HG03066 (cell line): ENCODE data around the gene ERCC1.
"Not testable (repeated sequence)": the region's sequence is repeated elsewhere in the genome, so short reads cannot be mapped to it uniquely, and the experiment has no call there.

Source experiments
- ATAC-seq: cut with Tn5 transposase; IDR thresholded peaks from one replicate; pipeline ENCODE4 v1.9.1; 2021; ENCODE audit warnings: low read depth; ENCODE audit not compliant: unreplicated experiment

Gene ERCC1

GRCh38 chr19:45432543-45432942 lies 8.8 kb upstream of the ERCC1 start:
- ATAC-seq, result not testable (repeated sequence)

DNA sequence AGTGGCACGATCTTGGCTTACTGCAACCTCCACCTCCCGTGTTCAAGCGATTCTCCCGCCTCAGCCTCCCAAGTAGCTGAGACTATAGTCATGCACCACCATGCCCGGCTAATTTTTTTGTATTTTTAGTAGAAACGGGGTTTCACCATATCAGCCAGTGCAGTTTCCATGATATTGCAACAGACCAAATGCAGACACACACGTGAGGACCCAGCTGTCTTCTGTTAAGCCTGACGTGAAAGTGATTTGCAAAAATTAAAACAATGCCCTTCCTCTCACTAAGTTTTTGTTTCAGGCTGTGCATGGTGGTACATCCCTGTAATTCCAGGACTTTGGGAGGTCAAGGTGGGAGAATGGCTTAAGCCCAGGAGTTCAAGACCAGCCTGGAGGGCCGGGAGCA lies 7.3 kb upstream of the ERCC1 start:
- ATAC-seq, result not testable (repeated sequence)

- not testable (repeated sequence) for ATAC-seq
Measured at GRCh38 chr19:45429896-45430295, 6.2 kb upstream of the ERCC1 start.

DNA sequence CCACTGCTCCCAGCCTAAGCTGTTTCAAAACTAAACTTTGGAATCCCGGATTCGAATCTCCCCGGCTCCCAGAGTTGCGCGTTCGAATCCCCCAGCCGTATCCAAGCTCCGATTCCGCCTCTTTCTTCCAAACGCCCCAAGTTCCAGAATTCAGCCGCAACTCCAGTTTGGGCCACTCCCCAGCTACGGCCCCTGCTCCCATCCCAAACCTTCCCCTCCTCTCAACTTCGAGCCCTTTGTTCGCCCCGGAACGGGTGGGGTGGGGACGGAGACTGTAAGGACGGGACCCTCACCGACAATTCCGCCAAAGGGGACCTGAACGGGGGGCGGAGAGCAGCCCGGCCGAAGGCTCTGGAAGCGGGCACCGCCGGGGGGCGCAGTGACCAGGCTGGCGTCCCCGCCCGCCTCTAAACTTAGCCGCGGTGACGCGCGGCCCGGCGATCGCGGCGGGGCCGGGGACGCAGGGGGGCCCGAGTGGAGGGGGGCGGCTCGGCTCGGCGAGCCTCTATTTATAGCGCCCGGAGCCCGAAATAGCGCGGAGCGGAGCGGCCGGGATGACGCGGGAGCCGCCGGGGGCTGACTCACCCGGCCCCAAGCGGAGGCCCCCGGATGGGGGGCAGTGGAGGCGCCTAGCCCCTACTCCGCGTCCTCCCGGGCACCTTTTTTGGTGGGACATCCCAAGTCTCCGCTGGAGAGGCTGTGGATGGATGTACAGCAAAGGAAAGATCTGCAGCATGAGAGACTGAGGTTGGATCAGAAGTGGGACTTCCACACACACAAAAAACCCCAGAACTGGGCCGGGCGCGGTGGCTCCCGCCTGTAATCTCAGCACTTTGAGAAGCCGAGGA lies 4.9 kb upstream of the ERCC1 start:
- no peak for ATAC-seq

- ATAC-seq, result no peak
Measured at GRCh38 chr19:45424191-45425058, 708 bp upstream of the ERCC1 start.

GRCh38 chr19:45423033-45423588 lies 606 bp downstream of the ERCC1 start:
- no peak for ATAC-seq

DNA sequence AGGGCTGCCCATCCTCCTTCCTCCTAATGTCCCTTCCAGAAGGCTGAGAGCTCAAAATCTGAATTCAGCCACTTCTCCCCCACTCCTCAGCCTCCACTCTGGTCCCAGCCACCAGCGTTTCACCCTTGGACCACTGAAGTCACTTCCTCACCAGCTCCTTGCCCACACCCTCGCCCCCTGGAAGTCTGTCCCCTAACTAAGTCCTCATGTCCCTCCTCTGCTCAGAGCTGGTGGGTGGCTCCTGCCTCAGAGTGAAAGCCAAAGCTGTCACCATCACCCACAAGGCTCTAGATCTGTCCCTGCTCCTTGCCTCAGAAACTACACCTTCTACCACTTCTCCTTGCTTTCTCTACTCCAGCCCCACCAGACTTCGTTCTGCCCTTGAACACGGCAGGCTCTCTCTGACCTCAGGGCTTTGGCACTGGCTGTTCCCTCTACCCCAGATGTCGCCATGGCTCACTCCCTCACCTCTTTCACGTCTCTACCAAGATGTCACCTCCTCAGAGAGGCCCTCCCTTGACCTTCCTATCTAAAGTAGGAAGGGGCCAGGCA lies 1.7 kb downstream of the ERCC1 start:
- no peak for ATAC-seq

DNA sequence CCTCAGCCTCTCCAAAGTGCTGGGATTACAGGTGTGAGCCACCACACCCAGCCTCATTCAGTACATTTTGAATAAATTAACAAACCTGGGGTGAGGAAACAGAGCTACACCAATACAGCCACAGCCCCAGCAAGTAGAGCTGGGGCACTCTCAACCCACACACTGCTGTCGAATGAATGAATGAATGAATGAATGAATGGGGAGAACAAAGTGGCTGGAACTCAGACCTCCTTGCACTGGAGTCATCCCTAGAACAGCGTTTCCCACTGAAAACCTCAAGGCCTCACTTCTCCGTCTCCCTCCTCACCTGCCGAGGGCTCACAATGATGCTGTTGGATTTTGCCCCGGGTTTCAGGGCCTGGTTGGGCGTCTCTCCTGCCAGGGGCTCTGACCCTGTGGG lies 2.8 kb downstream of the ERCC1 start:
- ATAC-seq, result no peak

DNA sequence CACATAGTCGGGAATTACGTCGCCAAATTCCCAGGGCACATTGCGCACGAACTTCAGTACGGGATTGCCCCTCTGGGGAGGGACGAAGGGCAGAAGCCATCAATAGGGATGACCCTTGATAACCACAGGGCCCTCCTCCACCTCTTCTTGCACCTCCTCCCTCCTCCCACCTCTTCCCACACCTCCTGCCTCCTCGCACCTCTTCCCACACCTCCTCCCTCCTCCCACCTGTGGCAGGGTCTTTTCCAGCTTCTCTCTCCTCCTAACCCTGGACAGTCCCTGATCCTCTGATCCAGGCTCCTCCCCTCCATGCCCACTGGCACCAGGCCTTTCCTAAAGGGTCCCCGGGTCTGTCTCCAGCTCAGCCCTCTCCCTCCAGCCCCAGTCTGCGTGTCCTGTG lies 3.4 kb downstream of the ERCC1 start:
- no peak for ATAC-seq

GRCh38 chr19:45419895-45420294 lies 3.8 kb downstream of the ERCC1 start:
- no peak for ATAC-seq

DNA sequence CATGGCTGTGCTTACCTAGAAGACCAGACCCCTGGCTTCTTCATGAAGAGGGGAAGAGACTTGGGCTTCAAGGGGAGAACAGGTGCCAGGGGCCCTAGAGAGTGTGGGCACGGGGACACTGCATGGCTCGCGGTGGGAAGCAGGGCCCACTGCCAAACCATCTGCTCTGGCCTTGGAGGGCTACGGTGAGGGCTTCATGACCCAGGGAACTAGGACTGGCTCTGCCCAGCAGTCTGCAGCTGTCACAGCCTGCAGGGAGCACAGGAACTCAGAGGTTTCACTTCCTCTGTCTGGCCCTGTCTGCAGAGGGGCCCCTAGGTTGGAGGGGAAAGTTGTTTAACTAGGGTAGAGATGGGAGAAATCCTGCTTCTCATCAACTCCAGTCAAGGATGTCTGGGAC lies 4.3 kb downstream of the ERCC1 start:
- ATAC-seq, result no peak

- no peak for ATAC-seq
Measured at GRCh38 chr19:45418802-45419201, 4.9 kb downstream of the ERCC1 start.

- no peak for ATAC-seq
Measured at GRCh38 chr19:45417151-45417550, 6.6 kb downstream of the ERCC1 start.

DNA sequence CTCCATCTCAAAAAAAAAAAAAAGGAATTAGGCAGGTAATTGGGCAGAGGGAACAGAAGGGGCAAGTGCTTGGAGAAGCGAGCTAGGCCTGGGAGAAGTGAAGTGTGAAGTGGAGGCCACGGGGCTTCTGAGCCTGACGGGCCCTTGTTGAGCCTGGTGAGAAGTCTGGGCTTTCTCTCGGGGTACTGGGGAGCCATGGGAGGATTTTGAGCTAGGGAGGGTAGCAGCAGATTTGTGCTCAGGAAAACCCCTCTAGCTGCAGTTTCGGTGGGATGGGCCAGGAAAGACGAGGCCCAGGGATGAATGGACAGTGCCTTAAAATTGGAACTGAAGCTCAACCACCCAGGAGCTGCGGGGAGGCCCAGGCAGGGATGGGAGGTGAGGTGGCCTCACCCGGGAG lies 9.2 kb downstream of the ERCC1 start:
- ATAC-seq, result no peak

GRCh38 chr19:45413497-45413896 lies 10.2 kb downstream of the ERCC1 start:
- no peak for ATAC-seq

DNA sequence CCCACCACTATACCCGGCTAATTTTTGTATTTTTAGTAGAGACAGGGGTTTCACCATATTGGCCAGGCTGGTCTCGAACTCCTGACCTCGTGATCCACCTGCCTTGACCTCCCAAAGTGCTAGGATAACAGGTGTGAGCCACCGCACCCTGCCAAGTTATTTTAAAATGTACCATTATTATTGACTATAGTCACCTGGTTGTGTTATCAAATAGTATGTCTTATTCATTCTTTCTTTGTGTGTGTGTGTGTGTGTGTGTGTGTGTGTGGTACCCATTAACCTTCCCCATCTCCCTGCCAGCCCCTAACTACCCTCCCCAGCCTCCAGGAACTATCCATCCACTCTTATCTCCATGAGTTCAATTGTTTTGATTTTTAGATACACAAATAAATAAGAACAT lies 13.4 kb downstream of the ERCC1 start:
- not testable (repeated sequence) for ATAC-seq

GRCh38 chr19:45409557-45409920 lies 14.2 kb downstream of the ERCC1 start:
- no peak for ATAC-seq

DNA sequence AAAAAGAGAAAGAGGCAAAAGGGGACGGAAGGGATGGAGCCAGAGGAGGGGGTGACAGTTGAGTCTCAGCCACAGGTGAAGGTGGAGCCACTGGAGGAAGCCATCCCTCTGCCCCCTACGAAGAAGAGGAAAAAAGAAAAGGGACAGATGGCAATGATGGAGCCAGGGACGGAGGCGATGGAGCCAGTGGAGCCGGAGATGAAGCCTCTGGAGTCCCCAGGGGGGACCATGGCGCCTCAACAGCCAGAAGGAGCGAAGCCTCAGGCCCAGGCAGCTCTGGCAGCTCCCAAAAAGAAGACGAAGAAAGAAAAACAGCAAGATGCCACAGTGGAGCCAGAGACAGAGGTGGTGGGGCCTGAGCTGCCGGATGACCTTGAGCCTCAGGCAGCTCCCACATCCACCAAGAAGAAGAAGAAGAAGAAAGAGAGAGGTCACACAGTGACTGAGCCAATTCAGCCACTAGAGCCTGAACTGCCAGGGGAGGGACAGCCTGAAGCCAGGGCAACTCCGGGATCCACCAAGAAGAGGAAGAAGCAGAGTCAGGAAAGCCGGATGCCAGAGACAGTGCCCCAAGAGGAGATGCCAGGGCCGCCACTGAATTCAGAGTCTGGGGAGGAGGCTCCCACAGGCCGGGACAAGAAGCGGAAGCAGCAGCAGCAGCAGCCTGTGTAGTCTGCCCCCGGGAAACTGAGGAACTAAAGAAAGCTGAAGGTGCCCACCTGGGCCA lies 14.7 kb downstream of the ERCC1 start:
- no peak for ATAC-seq

DNA sequence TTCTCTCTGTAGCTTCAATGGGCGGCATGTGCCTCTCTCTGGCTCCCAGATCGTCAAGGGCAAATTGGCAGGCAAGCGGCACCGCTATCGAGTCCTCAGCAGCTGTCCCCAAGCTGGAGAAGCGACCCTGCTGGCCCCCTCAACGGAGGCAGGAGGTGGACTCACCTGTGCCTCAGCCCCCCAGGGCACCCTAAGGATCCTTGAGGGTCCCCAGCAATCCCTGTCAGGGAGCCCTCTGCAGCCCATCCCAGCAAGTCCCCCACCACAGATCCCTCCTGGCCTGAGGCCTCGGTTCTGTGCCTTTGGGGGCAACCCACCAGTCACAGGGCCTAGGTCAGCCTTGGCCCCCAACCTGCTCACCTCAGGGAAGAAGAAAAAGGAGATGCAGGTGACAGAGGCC lies 15.6 kb downstream of the ERCC1 start:
- ATAC-seq, result no peak

GRCh38 chr19:45407585-45407984 lies 16.1 kb downstream of the ERCC1 start:
- ATAC-seq, result not testable (repeated sequence)

GRCh38 chr19:45407091-45407375 lies 16.7 kb downstream of the ERCC1 start:
- no peak for ATAC-seq
